Heart left ventricle (tissue), 13 donors: Measurements from ENCODE around the gene SLC25A19.

Experiments
- CTCF ChIP-seq, 12 donors: fragments of 200-600 bp; sonication (generic) in 4 of 12; IDR thresholded peaks; one replicate each; pipeline versions ENCODE4 v1.5.0 to v1.8.0; 2018 to 2022; ENCODE audit warnings: antibody characterized with exemption in 12 of 12, mild to moderate bottlenecking in 5 of 12
- POLR2A ChIP-seq, 2 donors: fragments of 450-650 bp; IDR thresholded peaks; one replicate each; pipeline ENCODE4 v1.6.1; 2017; ENCODE audit warnings: antibody characterized with exemption in 2 of 2, mild to moderate bottlenecking in 2 of 2, moderate library complexity in 2 of 2
- donor health status: ischemic (EF 13 %, LVEDD 7.1; RV severe dilation, severe dysfunction).
- donor health status: DM: no; HTN: yes; CAD: no.
- donor health status: DM: no; HTN: no; CAD: no.
- donor health status: ischemic (EF 25% LVEDD 6.9; RV normal size, moderate dysfunction).
- donor health status: ischemic (EF 25% LVEDD 5.7; RV mildly dilated, moderate dysfunction).
- donor health status: ischemic (EF 35%, LVEDD 5.7; RV mildly dilated, moderate dysfunction).
- donor health status: nonischemic (EF 11% LVEDD 7.7; RV severe dilation, severe dysfunction).
- donor health status: DM: yes; HTN: yes; CAD: no.
- donor health status: PGD.
- donor health status: ischemic (EF 29% LVEDD 5.4; RV normal size, mild dysfunction).
- donor health status: nonischemic (EF 23%, LVEDD 6.1; RV moderate dilation, normal function).

- no peak for TF ChIP-seq CTCF (IDR thresholded peaks at IDR 0.05)
- TF ChIP-seq POLR2A (IDR thresholded peaks at IDR 0.05): no peak
Measured at GRCh38 chr17:75300280-75300679, 11.0 kb upstream of the SLC25A19 start.
